Activated CD4-positive, CD25-positive, alpha-beta regulatory T cell (primary cell): ENCODE data around the gene ARL14.

ENCODE experiments used
- DNase-seq, 4 experiments: peaks; one replicate each; lab custom pipeline; 2025; lab: John Stamatoyannopoulos, UW

ARL14 gene

GRCh38 chr3:160722331-160722730 lies 45.4 kb downstream of the ARL14 start:
- no peak for DNase-seq

- no peak for DNase-seq
Measured at GRCh38 chr3:160725338-160725737, 48.4 kb downstream of the ARL14 start.
